HT1080 (cell line): Measurements from ENCODE around the gene CR1. TPM values are rescaled to one million over a fixed set of nuclear protein-coding genes. Genes with fewer than 3 reads are reported as not detected.
"Not testable (repeated sequence)": the region's sequence is repeated elsewhere in the genome, so short reads cannot be mapped to it uniquely, and the experiment has no call there.

Experiments
- DNase-seq: peaks from one replicate; pipeline ENCODE4 v3.0.0-alpha.2; 2015; ENCODE audit warnings: low read depth
- total RNA-seq: library from RNA; depleted of rRNA; stranded (reverse); fragments of >200 nt; shearing (Covaris generic); gene quantifications from 2 replicates; pipeline ENCODE4 v1.2.3, GENCODE V29; 2014

Gene CR1
- total RNA-seq, 1 experiment from 2014 or later = not detected

- DNase-seq = not testable (repeated sequence)
Measured at GRCh38 chr1:207639362-207639761, 143.4 kb downstream of the CR1 start.

- no peak for DNase-seq
Measured at GRCh38 chr1:207644166-207644851, 148.4 kb downstream of the CR1 start.

GRCh38 chr1:207644852-207645634, 149.1 kb downstream of the CR1 start, which contains the start of gene CR1L:
Gene CR1L, plus strand, starts transcription at chr1:207645133. Its CDS starts 101 bp downstream, at chr1:207645234.
- DNase-seq = no peak

- DNase-seq = no peak
Measured at GRCh38 chr1:207645635-207646081, 149.7 kb downstream of the CR1 start.

- no peak for DNase-seq
Measured at GRCh38 chr1:207646171-207646570, 150.2 kb downstream of the CR1 start.

- DNase-seq = no peak
Measured at GRCh38 chr1:207646944-207647579, 151.1 kb downstream of the CR1 start.

- no peak for DNase-seq
Measured at GRCh38 chr1:207647671-207648333, 151.8 kb downstream of the CR1 start.

GRCh38 chr1:207648334-207649209, 152.6 kb downstream of the CR1 start:
- no peak for DNase-seq

GRCh38 chr1:207649210-207649753, 153.3 kb downstream of the CR1 start:
- DNase-seq = no peak

GRCh38 chr1:207649865-207650580, 154.1 kb downstream of the CR1 start:
- no peak for DNase-seq

GRCh38 chr1:207651583-207651982, 155.6 kb downstream of the CR1 start:
- DNase-seq = no peak

- DNase-seq = no peak
Measured at GRCh38 chr1:207654320-207654719, 158.4 kb downstream of the CR1 start.

- no peak for DNase-seq
Measured at GRCh38 chr1:207658408-207658807, 162.5 kb downstream of the CR1 start.

GRCh38 chr1:207658904-207659485, 163.0 kb downstream of the CR1 start:
- DNase-seq = no peak

GRCh38 chr1:207659545-207660153, 163.7 kb downstream of the CR1 start:
- DNase-seq = no peak

- not testable (repeated sequence) for DNase-seq
Measured at GRCh38 chr1:207661420-207661819, 165.5 kb downstream of the CR1 start.

- DNase-seq = no peak
Measured at GRCh38 chr1:207666342-207666741, 170.4 kb downstream of the CR1 start.

GRCh38 chr1:207669528-207670009, 173.6 kb downstream of the CR1 start:
- DNase-seq = no peak

- DNase-seq = no peak
Measured at GRCh38 chr1:207670192-207670591, 174.2 kb downstream of the CR1 start.
